A673 (cell line): ENCODE results near the gene SEMA6B.

ENCODE experiments used
- CTCF ChIP-seq: fragments of 300-800, 200-600 bp; sonication (generic); conservative IDR thresholded peaks from 2 replicates; pipeline ENCODE4 v1.5.1; 2017; ENCODE audit warnings: low read depth, mild to moderate bottlenecking, antibody characterized with exemption, low read length, moderate library complexity, mixed read lengths
- EZH2 ChIP-seq: fragments of 200-600 bp; sonication (generic); IDR thresholded peaks from 2 replicates; pipeline ENCODE4 v1.6.1; 2017; ENCODE audit warnings: borderline replicate concordance, low read depth, mild to moderate bottlenecking, mixed read lengths, antibody characterized with exemption, low read length; ENCODE audit not compliant: poor library complexity, severe bottlenecking

GRCh38 chr19:4494691-4495064 is 64.8 kb downstream of the SEMA6B start:
- TF ChIP-seq CTCF (no peak), EZH2 (no peak)
